Testis (tissue), 3 donors: ENCODE data around the gene PTPRN2. TPM values are rescaled to one million over a fixed set of nuclear protein-coding genes. Genes with fewer than 3 reads are reported as not detected.
A peak's percentile ranks its signal among the peaks of the same experiment; 100 is the strongest.

Source experiments
- DNase-seq: peaks from one replicate; pipeline ENCODE4 v3.0.0-alpha.2; 2019
- H3K27ac ChIP-seq, 2 donors: fragments of 200-600 bp; sonication (generic); one replicate each; pipeline ENCODE4 v1.5.1; 2019
- H3K27me3 ChIP-seq: fragments of 200-600 bp; sonication (generic); one replicate; pipeline ENCODE4 v1.5.1; 2019
- H3K36me3 ChIP-seq: fragments of 200-600 bp; sonication (generic); one replicate; pipeline ENCODE4 v1.5.1; 2017; ENCODE audit warnings: low read depth; ENCODE audit errors: missing control alignments
- H3K4me1 ChIP-seq: fragments of 200-600 bp; sonication (generic); one replicate; pipeline ENCODE4 v1.5.1; 2019
- H3K4me3 ChIP-seq, 2 donors: fragments of 200-600 bp; sonication (generic); one replicate each; pipeline ENCODE4 v1.5.1; 2017 to 2019
- H3K9me3 ChIP-seq: fragments of 200-600 bp; sonication (generic); one replicate; pipeline ENCODE4 v1.5.1; 2017
- CTCF ChIP-seq, 3 experiments: fragments of 450-650 bp in 2 of 3; fragments of 200-600 bp in 1 of 3; sonication (generic) in 1 of 3; IDR thresholded peaks; one replicate each; pipeline ENCODE4 v1.5.1; 2016 to 2019; ENCODE audit warnings: antibody characterized with exemption in 3 of 3, mild to moderate bottlenecking in 2 of 3, moderate library complexity in 1 of 3
- POLR2A ChIP-seq: fragments of 450-650 bp; IDR thresholded peaks from one replicate; pipeline ENCODE4 v1.6.1; 2017; ENCODE audit warnings: antibody characterized with exemption, mild to moderate bottlenecking, moderate library complexity
- WGBS, 2 donors: methylation state at CpG; one replicate each; pipeline ENCODE4 v1.1.5; 2018; 5-methylcytosine and 5-hydroxymethylcytosine counted together
- intact Hi-C: fragments of 100-400 bp; cut with DNase I; formaldehyde crosslinking; loops from one replicate; pipeline ENCODE4 v1.15.1; 2023; ENCODE audit warnings: low total_unique reads
- polyA plus RNA-seq: library from polyadenylated mRNA; stranded (reverse); fragments of 350-450 nt; fragmentation: Illumina TruSeq; extraction: RNeasy Lipid Tissue Mini Kit (QIAGEN cat#74804); gene quantifications from one replicate; pipeline ENCODE4 v1.2.3, GENCODE V29; 2014; ENCODE audit warnings: low read depth, low replicate concordance; ENCODE audit not compliant: insufficient read depth
- total RNA-seq, 2 donors: library from RNA; depleted of rRNA; stranded (reverse); fragments of >200 nt; gene quantifications; one replicate each; pipeline ENCODE4 v1.2.3, GENCODE V29; 2016

The PTPRN2 gene
- total and polyA plus RNA-seq, 3 donors from 2014 or later, result 9.3 to 10.8 (median 9.8) TPM

DNA sequence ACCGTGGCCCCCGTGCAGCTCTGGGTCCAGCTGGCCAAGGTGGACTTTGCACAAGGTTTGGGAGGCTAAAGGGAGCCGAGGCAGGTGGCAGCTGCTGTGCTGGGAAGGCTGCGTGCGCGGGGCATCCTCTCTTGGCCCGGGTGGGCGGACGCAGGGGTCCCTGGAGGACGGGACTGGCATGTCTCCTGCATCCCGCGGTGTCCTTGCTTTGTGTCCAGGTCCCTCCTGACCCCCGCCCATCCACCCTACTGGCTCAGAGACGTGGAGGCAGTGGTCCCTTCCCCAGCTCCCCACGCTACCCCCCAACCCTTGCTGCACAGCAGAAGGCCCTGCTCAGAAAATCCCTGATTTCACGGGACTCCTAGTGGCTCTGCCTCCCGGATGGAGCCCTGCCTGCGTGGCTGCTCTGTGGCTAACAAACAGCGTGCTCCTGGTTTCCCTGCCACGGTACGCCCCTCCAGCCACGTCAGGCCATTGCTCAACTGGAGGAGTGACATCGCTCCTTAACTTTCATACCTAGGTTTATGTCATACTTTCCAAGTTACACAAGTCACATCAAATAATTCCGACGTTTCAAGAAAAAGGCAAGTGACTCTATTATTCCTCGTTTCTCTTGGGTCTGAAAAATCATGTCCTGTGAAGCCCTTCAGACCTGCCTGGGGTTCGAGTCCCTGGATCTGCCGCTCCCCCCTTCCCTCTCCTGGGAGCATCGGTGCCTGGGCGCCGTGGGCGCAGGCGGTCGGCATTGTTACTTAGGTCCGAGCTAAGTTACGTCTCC is 829.0 kb downstream of the PTPRN2 start:
- Histone ChIP-seq H3K36me3 (no peaks in the 10 kb centered on the region), H3K9me3 (no peaks in the 10 kb centered on the region), H3K4me1 (no peaks in the 10 kb centered on the region), H3K27ac (no peak overlapping the region), H3K4me3 (peak overlapping the region; percentile 12 to 24), H3K27me3 (no peaks in the 10 kb centered on the region)
- no peak for TF ChIP-seq POLR2A
- no peak for TF ChIP-seq CTCF (IDR thresholded peaks at IDR 0.05)
- intact Hi-C loops, result no loop called here
- WGBS, 2 donors, result 80 to 89% methylated on average over 25 to 36 of the region's 36 CpGs
- DNase-seq, result no peak

- WGBS, 2 donors, result 64 to 79% methylated on average over 47 to 48 of the region's 48 CpGs
- TF ChIP-seq POLR2A, result no peak
- no peak for TF ChIP-seq CTCF (IDR thresholded peaks at IDR 0.05)
- Histone ChIP-seq H3K9me3 (no peaks in the 10 kb centered on the region), H3K4me3 (peak overlapping the region; percentile 12 to 24), H3K36me3 (no peaks in the 10 kb centered on the region), H3K27ac (no peak overlapping the region), H3K4me1 (no peaks in the 10 kb centered on the region), H3K27me3 (no peaks in the 10 kb centered on the region)
- no peak for DNase-seq
- intact Hi-C loops, result no loop called here
Observed at GRCh38 chr7:157757776-157758467, 829.7 kb downstream of the PTPRN2 start.

GRCh38 chr7:157757211-157757610 is 830.4 kb downstream of the PTPRN2 start:
- DNase-seq, result no peak
- TF ChIP-seq POLR2A (no peak), CTCF (IDR thresholded peaks at IDR 0.05) (no peak)
- intact Hi-C loops, result no loop called here
- Histone ChIP-seq H3K4me3 (no peak overlapping the region), H3K4me1 (no peaks in the 10 kb centered on the region), H3K27ac (no peak overlapping the region), H3K27me3 (no peaks in the 10 kb centered on the region), H3K36me3 (no peaks in the 10 kb centered on the region), H3K9me3 (no peaks in the 10 kb centered on the region)
- 46 to 67% methylated on average over 9 to 21 of the region's 21 CpGs for WGBS, 2 donors

- no peaks in the 10 kb centered on the region for H3K4me1 ChIP-seq
- no peak overlapping the region for H3K4me3 ChIP-seq
- DNase-seq, result no peak
- no peaks in the 10 kb centered on the region for H3K36me3 ChIP-seq
- no peak overlapping the region for H3K27ac ChIP-seq
- no peaks in the 10 kb centered on the region for H3K27me3 ChIP-seq
- TF ChIP-seq POLR2A (no peak), CTCF (IDR thresholded peaks at IDR 0.05) (no peak)
- intact Hi-C loops, result no loop called here
- 91 to 92% methylated on average over 7 of the region's 7 CpGs for WGBS, 2 donors
- no peaks in the 10 kb centered on the region for H3K9me3 ChIP-seq
Observed at GRCh38 chr7:157755741-157756140, 831.9 kb downstream of the PTPRN2 start.
